HepG2 (cell line): ENCODE results near the gene PRRT1B. TPM values are rescaled to one million over a fixed set of nuclear protein-coding genes. Genes with fewer than 3 reads are reported as not detected.
A peak's percentile ranks its signal among the peaks of the same experiment; 100 is the strongest.

ENCODE experiments used
- ARNT ChIP-seq: fragments of 450-650 bp; IDR thresholded peaks from 2 replicates; pipeline ENCODE4 v1.6.1; 2017
- ATF7 ChIP-seq, 2 experiments: fragments of 450-650 bp in 1 of 2; sonication (generic) in 1 of 2; formaldehyde crosslinking in 1 of 2; IDR thresholded peaks; 2 replicates each; pipeline versions ENCODE4 v1.4.0 to v1.6.1; 2016 to 2020; ENCODE audit warnings: antibody characterized with exemption in 1 of 2, mild to moderate bottlenecking in 1 of 2, missing genetic modification reagents in 1 of 2
- CHD4 ChIP-seq: fragments of 200-600 bp; sonication (generic); IDR thresholded peaks from 2 replicates; pipeline ENCODE4 v1.7.0; 2017; ENCODE audit warnings: mild to moderate bottlenecking, low read length, borderline replicate concordance
- EP300 ChIP-seq, 3 experiments: sonication (generic) in 1 of 3; formaldehyde crosslinking in 1 of 3; IDR thresholded peaks; 2 replicates each; pipeline versions ENCODE4 v1.5.1 to v1.6.1; 2011 to 2020; ENCODE audit warnings: low read depth in 2 of 3, low read length in 2 of 3, borderline replicate concordance in 1 of 3, improper control_type of control experiment in 1 of 3, mild to moderate bottlenecking in 1 of 3, missing genetic modification reagents in 1 of 3, moderate library complexity in 1 of 3
- EZH2 ChIP-seq: conservative IDR thresholded peaks from 2 replicates; pipeline ENCODE4 v1.6.1; 2012; ENCODE audit warnings: mild to moderate bottlenecking, low read depth, low read length, moderate library complexity
- GABPA ChIP-seq, 2 experiments: IDR thresholded peaks; 2 replicates each; pipeline ENCODE4 v1.6.1; 2011 to 2016; ENCODE audit warnings: low read depth in 2 of 2, low read length in 1 of 2, missing biosample characterization in 1 of 2, missing genetic modification characterization in 1 of 2
- HOXA7 ChIP-seq: sonication (generic); formaldehyde crosslinking; IDR thresholded peaks from 2 replicates; pipeline ENCODE4 v1.8.1; 2022; ENCODE audit warnings: mild to moderate bottlenecking, missing genetic modification reagents, moderate library complexity
- JUNB ChIP-seq: sonication (generic); formaldehyde crosslinking; IDR thresholded peaks from 2 replicates; pipeline ENCODE4 v1.8.0; 2022; ENCODE audit warnings: missing genetic modification reagents, mild to moderate bottlenecking, borderline replicate concordance
- KLF16 ChIP-seq, 2 experiments: sonication (generic) in 1 of 2; formaldehyde crosslinking in 1 of 2; IDR thresholded peaks; 2 replicates each; pipeline versions ENCODE4 v1.6.1 to v1.8.0; 2016 to 2023; ENCODE audit warnings: missing genetic modification reagents in 2 of 2, missing compliant biosample characterization in 1 of 2
- MAFK ChIP-seq, 2 experiments: IDR thresholded peaks in 1 of 2; conservative IDR thresholded peaks in 1 of 2; 2 replicates each; pipeline ENCODE4 v1.6.1; 2011; ENCODE audit warnings: improper control_type of control experiment in 2 of 2, low read length in 2 of 2
- NR2F2 ChIP-seq: IDR thresholded peaks from 2 replicates; pipeline ENCODE4 v1.6.1; 2012; ENCODE audit warnings: low read depth, inconsistent platforms, borderline replicate concordance
- PRDM15 ChIP-seq: sonication (generic); formaldehyde crosslinking; IDR thresholded peaks from 2 replicates; pipeline ENCODE4 v1.4.0; 2020; ENCODE audit warnings: missing genetic modification reagents
- SPEN ChIP-seq: sonication (generic); formaldehyde crosslinking; IDR thresholded peaks from 2 replicates; pipeline ENCODE4 v1.5.1; 2020; ENCODE audit warnings: low read depth, mild to moderate bottlenecking, missing genetic modification reagents
- TCF7 ChIP-seq: sonication (generic); IDR thresholded peaks from 2 replicates; pipeline ENCODE4 v1.6.1; 2016; ENCODE audit warnings: antibody characterized with exemption, low read depth
- TCF7L2 ChIP-seq: IDR thresholded peaks from 2 replicates; pipeline ENCODE4 v1.6.1; 2011; ENCODE audit warnings: mild to moderate bottlenecking, low read depth, low read length, moderate library complexity
- TFDP1 ChIP-seq: IDR thresholded peaks from 2 replicates; pipeline ENCODE4 v1.6.1; 2016; ENCODE audit warnings: missing compliant biosample characterization, missing genetic modification reagents, borderline replicate concordance
- ZBTB7B ChIP-seq: sonication (generic); formaldehyde crosslinking; IDR thresholded peaks from 2 replicates; pipeline ENCODE4 v1.4.0; 2020; ENCODE audit warnings: missing genetic modification reagents
- ZFP90 ChIP-seq: sonication (generic); formaldehyde crosslinking; IDR thresholded peaks from 2 replicates; pipeline ENCODE4 v1.8.0; 2022; ENCODE audit warnings: missing genetic modification reagents, mild to moderate bottlenecking, inconsistent platforms, borderline replicate concordance
- ZHX1 ChIP-seq: sonication (generic); formaldehyde crosslinking; IDR thresholded peaks from 2 replicates; pipeline ENCODE4 v1.8.1; 2022; ENCODE audit warnings: low read depth, mild to moderate bottlenecking, missing genetic modification reagents
- ZNF180 ChIP-seq: sonication (generic); formaldehyde crosslinking; IDR thresholded peaks from 2 replicates; pipeline ENCODE4 v1.4.0; 2020; ENCODE audit warnings: low read depth, missing genetic modification reagents, borderline replicate concordance
- ZNF703 ChIP-seq: sonication (generic); formaldehyde crosslinking; IDR thresholded peaks from 2 replicates; pipeline ENCODE4 v1.5.1; 2020; ENCODE audit warnings: missing genetic modification reagents, mild to moderate bottlenecking, moderate library complexity, borderline replicate concordance
- ZNF709 ChIP-seq: sonication (generic); formaldehyde crosslinking; IDR thresholded peaks from 2 replicates; pipeline ENCODE4 v1.5.0; 2020; ENCODE audit warnings: mild to moderate bottlenecking, missing genetic modification reagents
- polyA plus RNA-seq, 8 experiments: library from polyadenylated mRNA; depleted of rRNA in 3 of 8; stranded (reverse) in 7 of 8; unstranded in 1 of 8; fragments of >200 nt; fragmentation: Illumina TruSeq in 4 of 8; extraction: Trizol in 4 of 8; gene quantifications; 2 replicates each; pipeline versions ENCODE4 v1.2.1 to v1.2.3, GENCODE V29; 2011 to 2016; ENCODE audit warnings: low read depth in 4 of 8, missing spikeins in 1 of 8, mixed read lengths in 1 of 8; ENCODE audit not compliant: insufficient read depth in 1 of 8
- total RNA-seq, 5 experiments: library from RNA; depleted of rRNA; stranded (reverse); fragments of >200 nt; fragmentation: Illumina TruSeq; extraction: Trizol; gene quantifications; 2 replicates each; pipeline ENCODE4 v1.2.3, GENCODE V29; 2016; ENCODE audit warnings: low read depth in 1 of 5

The PRRT1B gene
- total and polyA plus RNA-seq, 2 of the 13 experiments (the other 11 are each of a cell fraction or from before 2014, with no cell fraction given): not detected

GRCh38 chr9:131545786-131546335 is 538 bp downstream of the PRRT1B start (continued):
- TF ChIP-seq ZNF180: no peak
- no peak for TF ChIP-seq TFDP1 (CRISPR knock-in tag)
- no peak for TF ChIP-seq CHD4
- TF ChIP-seq ZBTB7B (CRISPR knock-in tag): 0 out of 2 replicates have a peak, but pooled peaks have one; percentile 0
- no peak for TF ChIP-seq PRDM15
- TF ChIP-seq TCF7L2: no peak
- TF ChIP-seq HOXA7 (CRISPR knock-in tag): no peak
- no peak for TF ChIP-seq SPEN
- no peak for TF ChIP-seq NR2F2
- TF ChIP-seq ARNT: no peak
- TF ChIP-seq EZH2: peak; percentile 87
- no peak for TF ChIP-seq EP300 (IDR thresholded peaks at IDR 0.05; ENCODE audit: low read depth in 2 of 2, low read length in 2 of 2)
- TF ChIP-seq EP300 (CRISPR knock-in tag; IDR thresholded peaks at IDR 0.05; ENCODE audit: borderline replicate concordance): no peak
- no peak for TF ChIP-seq GABPA (IDR thresholded peaks at IDR 0.05; ENCODE audit: low read depth, low read length)
- TF ChIP-seq GABPA (CRISPR knock-in tag; IDR thresholded peaks at IDR 0.05; ENCODE audit: low read depth): no peak
- TF ChIP-seq ZNF703 (CRISPR knock-in tag): 0 out of 2 replicates have a peak, but pooled peaks have one; percentile 9
- TF ChIP-seq TCF7: no peak
- TF ChIP-seq ZNF709 (CRISPR knock-in tag): 0 out of 2 replicates have a peak, but pooled peaks have one; percentile 5
- no peak for TF ChIP-seq KLF16 (CRISPR knock-in tag; IDR thresholded peaks at IDR 0.05)
- no peak for TF ChIP-seq ZFP90 (CRISPR knock-in tag)
- no peak for TF ChIP-seq MAFK (conservative IDR thresholded peaks at IDR 0.05 in 1 of 2, IDR thresholded peaks at IDR 0.05 in 1 of 2; ENCODE audit: low read length in 2 of 2)
- TF ChIP-seq ATF7 (IDR thresholded peaks at IDR 0.05): no peak
- no peak for TF ChIP-seq ATF7 (CRISPR knock-in tag; IDR thresholded peaks at IDR 0.05)
- TF ChIP-seq JUNB (CRISPR knock-in tag): no peak
- TF ChIP-seq ZHX1 (CRISPR knock-in tag): no peak
